ENCODE data around the gene CCDC12.

Gene CCDC12

GRCh38 chr3:47007001-47007400 lies 30.5 kb upstream of the CCDC12 start:
- no peak overlapping the region for H3K4me2 ChIP-seq
- H3K9ac ChIP-seq, result no peak overlapping the region
- H4K20me1 ChIP-seq (ENCODE audit: insufficient read depth), result no peaks in the 10 kb centered on the region
- TF ChIP-seq CTCF (conservative IDR thresholded peaks at IDR 0.05; ENCODE audit: low read depth, low read length), result no peak
- H3K27me3 ChIP-seq (ENCODE audit: insufficient read depth, low read depth), result no peaks in the 10 kb centered on the region
- no peak overlapping the region for H3K27ac ChIP-seq
- H3K79me2 ChIP-seq (ENCODE audit: insufficient read depth, low read depth), result no peaks in the 10 kb centered on the region
- H2AFZ ChIP-seq (ENCODE audit: low read depth), result no peak overlapping the region
- H3K4me3 ChIP-seq (IDR thresholded peaks at IDR 0.05; ENCODE audit: insufficient read depth, low read depth, low read length), result no peak overlapping the region
- no peaks in the 10 kb centered on the region for H3K36me3 ChIP-seq (ENCODE audit: insufficient read depth)
- no peaks in the 10 kb centered on the region for H3K4me1 ChIP-seq (ENCODE audit: low read depth, poor library complexity, severe bottlenecking)

GRCh38 chr3:47006145-47006651 lies 29.7 kb upstream of the CCDC12 start:
- Histone ChIP-seq H3K27me3 (ENCODE audit: insufficient read depth, low read depth) (no peaks in the 10 kb centered on the region), H3K4me2 (no peak overlapping the region), H3K9ac (no peak overlapping the region), H3K79me2 (ENCODE audit: insufficient read depth, low read depth) (no peaks in the 10 kb centered on the region), H3K4me3 (IDR thresholded peaks at IDR 0.05; ENCODE audit: insufficient read depth, low read depth, low read length) (no peak overlapping the region), H3K4me1 (ENCODE audit: low read depth, poor library complexity, severe bottlenecking) (no peaks in the 10 kb centered on the region), H2AFZ (ENCODE audit: low read depth) (no peak overlapping the region), H3K27ac (no peak overlapping the region), H3K36me3 (ENCODE audit: insufficient read depth) (no peaks in the 10 kb centered on the region), H4K20me1 (ENCODE audit: insufficient read depth) (no peaks in the 10 kb centered on the region)
- no peak for TF ChIP-seq CTCF (conservative IDR thresholded peaks at IDR 0.05; ENCODE audit: low read depth, low read length)

GRCh38 chr3:47005212-47006144 lies 28.9 kb upstream of the CCDC12 start:
- Histone ChIP-seq H2AFZ (ENCODE audit: low read depth) (no peak overlapping the region), H3K9ac (no peak overlapping the region), H4K20me1 (ENCODE audit: insufficient read depth) (no peaks in the 10 kb centered on the region), H3K4me1 (ENCODE audit: low read depth, poor library complexity, severe bottlenecking) (no peaks in the 10 kb centered on the region), H3K79me2 (ENCODE audit: insufficient read depth, low read depth) (no peaks in the 10 kb centered on the region), H3K36me3 (ENCODE audit: insufficient read depth) (no peaks in the 10 kb centered on the region), H3K27ac (no peak overlapping the region), H3K4me2 (no peak overlapping the region), H3K27me3 (ENCODE audit: insufficient read depth, low read depth) (no peaks in the 10 kb centered on the region), H3K4me3 (IDR thresholded peaks at IDR 0.05; ENCODE audit: insufficient read depth, low read depth, low read length) (no peak overlapping the region)
- TF ChIP-seq CTCF (conservative IDR thresholded peaks at IDR 0.05; ENCODE audit: low read depth, low read length), result no peak

- Histone ChIP-seq H3K9ac (no peak overlapping the region), H3K4me1 (ENCODE audit: low read depth, poor library complexity, severe bottlenecking) (no peaks in the 10 kb centered on the region), H3K4me3 (IDR thresholded peaks at IDR 0.05; ENCODE audit: insufficient read depth, low read depth, low read length) (no peak overlapping the region), H3K4me2 (no peak overlapping the region), H4K20me1 (ENCODE audit: insufficient read depth) (no peaks in the 10 kb centered on the region), H3K36me3 (ENCODE audit: insufficient read depth) (no peaks in the 10 kb centered on the region), H3K27ac (no peak overlapping the region), H3K79me2 (ENCODE audit: insufficient read depth, low read depth) (no peaks in the 10 kb centered on the region), H3K27me3 (ENCODE audit: insufficient read depth, low read depth) (no peaks in the 10 kb centered on the region), H2AFZ (ENCODE audit: low read depth) (no peak overlapping the region)
- TF ChIP-seq CTCF (conservative IDR thresholded peaks at IDR 0.05; ENCODE audit: low read depth, low read length), result no peak
Observed at GRCh38 chr3:47004369-47005211, 28.0 kb upstream of the CCDC12 start.
